Naive B cell (primary cell): ENCODE measurements around the gene MS4A6E. TPM values are rescaled to one million over a fixed set of nuclear protein-coding genes. Genes with fewer than 3 reads are reported as not detected.

Experiments used
- polyA plus RNA-seq, 6 donors: library from polyadenylated mRNA; unstranded; fragments of 300-500 nt; fragmentation: Illumina TruSeq; gene quantifications; one replicate each; pipeline ENCODE4 v1.2.3, GENCODE V29; 2021; ENCODE audit warnings: low read depth in 6 of 6

MS4A6E gene
- polyA plus RNA-seq, 6 donors from 2014 or later, result not detected

Other genes starting within 250 kb of the MS4A6E start
- gene MS4A2, start 238.6 kb upstream of the MS4A6E start, polyA plus RNA-seq, result not detected
- gene MS4A6A, start 144.2 kb upstream of the MS4A6E start, polyA plus RNA-seq, result 10 to 100 TPM in 2 of 6 donors, 1 to 10 TPM in 4; 1.5 to 11.3 (median 3.3) TPM
- gene MS4A4E, start 84.1 kb upstream of the MS4A6E start, polyA plus RNA-seq, result not detected
- gene MS4A4A, start 46.6 kb upstream of the MS4A6E start, polyA plus RNA-seq, result under 1 TPM in 2 of 6 donors, not detected in 4; 0.16 to 0.34 TPM
- gene MS4A7, start 51.3 kb downstream of the MS4A6E start, polyA plus RNA-seq, result 10 to 100 TPM; 24.5 to 47.8 (median 30.0) TPM
- 1 to 10 TPM in 2 of 6 donors, under 1 TPM in 3, not detected in 1; 0.43 to 1.8 (median 0.64) TPM for gene MS4A14, start 69.2 kb downstream of the MS4A6E start, polyA plus RNA-seq
- gene MS4A5, start 102.3 kb downstream of the MS4A6E start, polyA plus RNA-seq, result not detected
- gene MS4A1, start 128.6 kb downstream of the MS4A6E start, polyA plus RNA-seq, result 1,000 to 10,000 TPM in 1 of 6 donors, 100 to 1,000 TPM in 5; 910 to 1,188 (median 959) TPM
- not detected for gene MS4A12, start 165.5 kb downstream of the MS4A6E start, polyA plus RNA-seq
- gene MS4A13, start 188.1 kb downstream of the MS4A6E start, polyA plus RNA-seq, result not detected